HepG2 (cell line): ENCODE measurements around the gene RAD51D. TPM values are rescaled to one million over a fixed set of nuclear protein-coding genes. Genes with fewer than 3 reads are reported as not detected.

Experiments used
- REST ChIP-seq, 2 experiments: IDR thresholded peaks; 2 replicates each; pipeline ENCODE4 v1.6.1; 2011 to 2012; ENCODE audit warnings: low read length in 2 of 2, borderline replicate concordance in 1 of 2, low read depth in 1 of 2, mild to moderate bottlenecking in 1 of 2, moderate library complexity in 1 of 2
- ZBTB21 ChIP-seq: sonication (generic); formaldehyde crosslinking; IDR thresholded peaks from 2 replicates; pipeline ENCODE4 v1.4.0; 2020; ENCODE audit warnings: missing genetic modification reagents
- ZBTB40 ChIP-seq, 2 experiments: fragments of 450-650 bp in 1 of 2; sonication (generic) in 1 of 2; formaldehyde crosslinking in 1 of 2; IDR thresholded peaks; 2 replicates each; pipeline versions ENCODE4 v1.6.1 to v1.8.0; 2016 to 2022; ENCODE audit warnings: antibody characterized with exemption in 1 of 2, mild to moderate bottlenecking in 1 of 2, missing genetic modification reagents in 1 of 2
- ZFP37 ChIP-seq: sonication (generic); formaldehyde crosslinking; IDR thresholded peaks from 2 replicates; pipeline ENCODE4 v1.4.0; 2020; ENCODE audit warnings: missing genetic modification reagents, borderline replicate concordance
- ZHX2 ChIP-seq, 2 experiments: sonication (generic) in 1 of 2; formaldehyde crosslinking in 1 of 2; IDR thresholded peaks; 2 replicates each; pipeline versions ENCODE4 v1.6.1 to v1.9.0; 2014 to 2022; ENCODE audit warnings: antibody characterized with exemption in 1 of 2, borderline replicate concordance in 1 of 2, inconsistent platforms in 1 of 2, low read depth in 1 of 2, missing genetic modification reagents in 1 of 2
- ZNF589 ChIP-seq: sonication (generic); formaldehyde crosslinking; conservative IDR thresholded peaks from 2 replicates; pipeline ENCODE4 v1.8.0; 2022; ENCODE audit warnings: mild to moderate bottlenecking, moderate library complexity, missing genetic modification reagents
- ZNF883 ChIP-seq: sonication (generic); formaldehyde crosslinking; IDR thresholded peaks from 2 replicates; pipeline ENCODE4 v1.5.1; 2020; ENCODE audit warnings: mild to moderate bottlenecking, missing genetic modification reagents; ENCODE audit errors: not compliant biosample characterization
- polyA plus RNA-seq, 8 experiments: library from polyadenylated mRNA; depleted of rRNA in 3 of 8; stranded (reverse) in 7 of 8; unstranded in 1 of 8; fragments of >200 nt; fragmentation: Illumina TruSeq in 4 of 8; extraction: Trizol in 4 of 8; gene quantifications; 2 replicates each; pipeline versions ENCODE4 v1.2.1 to v1.2.3, GENCODE V29; 2011 to 2016; ENCODE audit warnings: low read depth in 4 of 8, missing spikeins in 1 of 8, mixed read lengths in 1 of 8; ENCODE audit not compliant: insufficient read depth in 1 of 8
- total RNA-seq, 5 experiments: library from RNA; depleted of rRNA; stranded (reverse); fragments of >200 nt; fragmentation: Illumina TruSeq; extraction: Trizol; gene quantifications; 2 replicates each; pipeline ENCODE4 v1.2.3, GENCODE V29; 2016; ENCODE audit warnings: low read depth in 1 of 5

RAD51D gene
- total and polyA plus RNA-seq, 2 of the 13 experiments (the other 11 are each of a cell fraction or from before 2014, with no cell fraction given): 6.7 to 13.1 TPM

GRCh38 chr17:35141681-35142466 lies 22.2 kb upstream of the RAD51D start, which contains the start of gene NLE1 (continued):
- no peak for TF ChIP-seq ZBTB40 (IDR thresholded peaks at IDR 0.05)
- TF ChIP-seq ZBTB40 (CRISPR knock-in tag; IDR thresholded peaks at IDR 0.05): no peak; the same call in 1 of the 2 replicates
- peak; percentile 86 for TF ChIP-seq ZNF589 (CRISPR knock-in tag)
- TF ChIP-seq ZHX2 (IDR thresholded peaks at IDR 0.05; ENCODE audit: low read depth): peak; percentile 71; the same call in 1 of the 2 replicates
- no peak for TF ChIP-seq ZHX2 (CRISPR knock-in tag; IDR thresholded peaks at IDR 0.05; ENCODE audit: borderline replicate concordance)
- no peak for TF ChIP-seq REST (IDR thresholded peaks at IDR 0.05; ENCODE audit: borderline replicate concordance in 1 of 2, low read depth in 1 of 2, low read length in 2 of 2)
- TF ChIP-seq ZFP37 (CRISPR knock-in tag): 0 out of 2 replicates have a peak, but pooled peaks have one; percentile 62
- TF ChIP-seq ZBTB21 (CRISPR knock-in tag): no peak
- TF ChIP-seq ZNF883 (CRISPR knock-in tag): no peak
